Measurements from ENCODE around the gene ARHGEF4. TPM values are rescaled to one million over a fixed set of nuclear protein-coding genes. Genes with fewer than 3 reads are reported as not detected.

ARHGEF4 gene
- total RNA-seq, 6 experiments from 2014 or later: 0.44 to 6.7 (median 0.67) TPM; not detected in 2

- H3K27me3 ChIP-seq: no peaks in the 10 kb centered on the region
- no peaks in the 10 kb centered on the region for H3K36me3 ChIP-seq
- DNase-seq (peak in 1 of 3 donors; percentile 8), ATAC-seq (no peak)
- 78% methylated on average over 4 of the region's 8 CpGs for WGBS (ENCODE audit: insufficient coverage, low coverage, low lambda C conversion rate, missing lambda C conversion rate)
- no peak for TF ChIP-seq POLR2A (IDR thresholded peaks at IDR 0.05)
- TF ChIP-seq, protein P1, sequence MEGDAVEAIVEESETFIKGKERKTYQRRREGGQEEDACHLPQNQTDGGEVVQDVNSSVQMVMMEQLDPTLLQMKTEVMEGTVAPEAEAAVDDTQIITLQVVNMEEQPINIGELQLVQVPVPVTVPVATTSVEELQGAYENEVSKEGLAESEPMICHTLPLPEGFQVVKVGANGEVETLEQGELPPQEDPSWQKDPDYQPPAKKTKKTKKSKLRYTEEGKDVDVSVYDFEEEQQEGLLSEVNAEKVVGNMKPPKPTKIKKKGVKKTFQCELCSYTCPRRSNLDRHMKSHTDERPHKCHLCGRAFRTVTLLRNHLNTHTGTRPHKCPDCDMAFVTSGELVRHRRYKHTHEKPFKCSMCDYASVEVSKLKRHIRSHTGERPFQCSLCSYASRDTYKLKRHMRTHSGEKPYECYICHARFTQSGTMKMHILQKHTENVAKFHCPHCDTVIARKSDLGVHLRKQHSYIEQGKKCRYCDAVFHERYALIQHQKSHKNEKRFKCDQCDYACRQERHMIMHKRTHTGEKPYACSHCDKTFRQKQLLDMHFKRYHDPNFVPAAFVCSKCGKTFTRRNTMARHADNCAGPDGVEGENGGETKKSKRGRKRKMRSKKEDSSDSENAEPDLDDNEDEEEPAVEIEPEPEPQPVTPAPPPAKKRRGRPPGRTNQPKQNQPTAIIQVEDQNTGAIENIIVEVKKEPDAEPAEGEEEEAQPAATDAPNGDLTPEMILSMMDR (IDR thresholded peaks at IDR 0.05): no peak
- intact Hi-C loops (cut with DNase I): no loop called here
- no peaks in the 10 kb centered on the region for H3K4me1 ChIP-seq
- no peak overlapping the region for H3K4me3 ChIP-seq
- no peak overlapping the region for H3K27ac ChIP-seq
- no peaks in the 10 kb centered on the region for H3K9me3 ChIP-seq
Measured at GRCh38 chr2:130853391-130853790, 16.7 kb downstream of the ARHGEF4 start.

- no peaks in the 10 kb centered on the region for H3K4me1 ChIP-seq
- no peaks in the 10 kb centered on the region for H3K9me3 ChIP-seq
- H3K27me3 ChIP-seq: no peaks in the 10 kb centered on the region
- ATAC-seq (no peak), DNase-seq (peak in 1 of 3 donors; percentile 19)
- no peak overlapping the region for H3K27ac ChIP-seq
- no peak overlapping the region for H3K4me3 ChIP-seq
- intact Hi-C loops (cut with DNase I): no loop called here
- H3K36me3 ChIP-seq: no peaks in the 10 kb centered on the region
- WGBS (ENCODE audit: insufficient coverage, low coverage, low lambda C conversion rate, missing lambda C conversion rate): no CpG with 5 or more reads among the region's 5 CpGs
- TF ChIP-seq POLR2A (IDR thresholded peaks at IDR 0.05): no peak
- TF ChIP-seq, protein P1 (IDR thresholded peaks at IDR 0.05): no peak
Measured at GRCh38 chr2:130854301-130854700, 17.6 kb downstream of the ARHGEF4 start.

GRCh38 chr2:130864830-130865800, 28.4 kb downstream of the ARHGEF4 start:
- Histone ChIP-seq H3K36me3 (no peaks in the 10 kb centered on the region), H3K27me3 (no peaks in the 10 kb centered on the region), H3K27ac (no peak overlapping the region), H3K4me3 (no peak overlapping the region), H3K4me1 (no peaks in the 10 kb centered on the region), H3K9me3 (no peaks in the 10 kb centered on the region)
- TF ChIP-seq, protein P1 (IDR thresholded peaks at IDR 0.05): no peak
- TF ChIP-seq POLR2A (IDR thresholded peaks at IDR 0.05): no peak
- 31% methylated on average over 8 of the region's 17 CpGs for WGBS (ENCODE audit: insufficient coverage, low coverage, low lambda C conversion rate, missing lambda C conversion rate)
- ATAC-seq (peak; percentile 74 to 100 (median 76)), DNase-seq (peak in 2 of 3 donors; percentile 47 to 68)
- intact Hi-C loops (cut with DNase I): no loop called here

- WGBS (ENCODE audit: insufficient coverage, low coverage, low lambda C conversion rate, missing lambda C conversion rate): 59% methylated on average over 13 of the region's 18 CpGs
- TF ChIP-seq POLR2A (IDR thresholded peaks at IDR 0.05): no peak
- TF ChIP-seq, protein P1 (IDR thresholded peaks at IDR 0.05): no peak
- H3K27me3 ChIP-seq: no peaks in the 10 kb centered on the region
- H3K4me3 ChIP-seq: no peak overlapping the region
- H3K36me3 ChIP-seq: no peaks in the 10 kb centered on the region
- ATAC-seq (no peak), DNase-seq (no peak)
- intact Hi-C loops (cut with DNase I): loop anchor here (5.0 kb wide), 2 partner anchors 67 to 72 kb away; no protein-coding TSS in a partner anchor
- H3K27ac ChIP-seq: no peak overlapping the region
- no peaks in the 10 kb centered on the region for H3K9me3 ChIP-seq
- H3K4me1 ChIP-seq: no peaks in the 10 kb centered on the region
Measured at GRCh38 chr2:130869441-130870160, 32.9 kb downstream of the ARHGEF4 start.
